Measurements from ENCODE around the gene ZNF695. TPM values are rescaled to one million over a fixed set of nuclear protein-coding genes. Genes with fewer than 3 reads are reported as not detected.

Gene ZNF695
- polyA plus RNA-seq, 1 of the 3 experiments (the other 2 are of a cell fraction) = 3.2 TPM

GRCh38 chr1:246971969-246972368, 35.9 kb downstream of the ZNF695 start:
- no peaks in the 10 kb centered on the region for H3K4me1 ChIP-seq (ENCODE audit: control insufficient read depth in 1 of 2, insufficient read depth in 2 of 2, low read depth in 1 of 2, low read length in 1 of 2)
- no peak overlapping the region for H3K27ac ChIP-seq (ENCODE audit: low read depth in 2 of 2, low read length in 1 of 2)
- no peak for TF ChIP-seq RFX5 (IDR thresholded peaks at IDR 0.05; ENCODE audit: low read length)
- TF ChIP-seq PBX3 (IDR thresholded peaks at IDR 0.05) = no peak
- no peak for TF ChIP-seq USF1 (IDR thresholded peaks at IDR 0.05; ENCODE audit: borderline replicate concordance, low read depth)
- no peak for TF ChIP-seq RXRA (IDR thresholded peaks at IDR 0.05; ENCODE audit: borderline replicate concordance, low read depth)
- no peak for TF ChIP-seq ELF1 (IDR thresholded peaks at IDR 0.05)
- no peak for TF ChIP-seq FOXJ3 (CRISPR knock-in tag; IDR thresholded peaks at IDR 0.05)
- no peak for TF ChIP-seq CHD2 (IDR thresholded peaks at IDR 0.05; ENCODE audit: low read length, partially characterized antibody)
- TF ChIP-seq GABPA (IDR thresholded peaks at IDR 0.05; ENCODE audit: low read depth) = no peak
- no peak for TF ChIP-seq NFIC (IDR thresholded peaks at IDR 0.05; ENCODE audit: borderline replicate concordance)
- TF ChIP-seq IRF3 (IDR thresholded peaks at IDR 0.05; ENCODE audit: low read depth, low read length) = no peak
- TF ChIP-seq SMC3 (IDR thresholded peaks at IDR 0.05; ENCODE audit: low read depth, low read length) = no peak
- TF ChIP-seq TAF1 (IDR thresholded peaks at IDR 0.05; ENCODE audit: borderline replicate concordance, low read depth, low read length) = no peak
- no peak for TF ChIP-seq MAX (IDR thresholded peaks at IDR 0.05; ENCODE audit: low read depth)
- no peak for TF ChIP-seq FOXM1 (IDR thresholded peaks at IDR 0.05; ENCODE audit: low read depth)
- TF ChIP-seq REST (IDR thresholded peaks at IDR 0.05; ENCODE audit: low read depth, low read length) = no peak
- TF ChIP-seq JUND (IDR thresholded peaks at IDR 0.05) = no peak
- no peak for TF ChIP-seq TEAD4 (IDR thresholded peaks at IDR 0.05; ENCODE audit: borderline replicate concordance, insufficient read depth)
- TF ChIP-seq GATA2 (CRISPR knock-in tag; IDR thresholded peaks at IDR 0.05) = no peak
- H3K9me2 ChIP-seq = no peaks in the 10 kb centered on the region
- H3K9me3 ChIP-seq = peaks cover 9% of the 10 kb centered on the region; the same call in 1 of the 2 replicates
- H3K27me3 ChIP-seq (ENCODE audit: insufficient read depth) = no peaks in the 10 kb centered on the region
- no peaks in the 10 kb centered on the region for H4K20me1 ChIP-seq (ENCODE audit: insufficient read depth)
- CTCF ChIA-PET = no interaction called here
- no peak overlapping the region for H3K4me2 ChIP-seq
- H3K9ac ChIP-seq = no peak overlapping the region
- no peak for DNase-seq
- H2AFZ ChIP-seq (ENCODE audit: low read depth) = no peak overlapping the region
- no peaks in the 10 kb centered on the region for H3F3A ChIP-seq (replicated peaks; ENCODE audit: insufficient read depth)
- peaks cover 0 to 6% of the 10 kb centered on the region in 2 experiments for H3K36me3 ChIP-seq (replicated peaks in 1 of 2; ENCODE audit: control insufficient read depth in 1 of 2, insufficient read depth in 2 of 2, low read length in 1 of 2)
- POLR2A ChIA-PET = no interaction called here
- 96% methylated on average over 7 of the region's 7 CpGs for WGBS (ENCODE audit: low lambda C conversion rate)
- no peaks in the 10 kb centered on the region for H3K79me2 ChIP-seq (ENCODE audit: insufficient read depth)
- no peak overlapping the region for H3K4me3 ChIP-seq (ENCODE audit: low read depth in 2 of 2, low read length in 1 of 2)
